ENCODE measurements around the gene PDGFC. TPM values are rescaled to one million over a fixed set of nuclear protein-coding genes. Genes with fewer than 3 reads are reported as not detected.

PDGFC gene
- polyA plus RNA-seq, 1 donor from 2014 or later = 3.8 TPM

DNA sequence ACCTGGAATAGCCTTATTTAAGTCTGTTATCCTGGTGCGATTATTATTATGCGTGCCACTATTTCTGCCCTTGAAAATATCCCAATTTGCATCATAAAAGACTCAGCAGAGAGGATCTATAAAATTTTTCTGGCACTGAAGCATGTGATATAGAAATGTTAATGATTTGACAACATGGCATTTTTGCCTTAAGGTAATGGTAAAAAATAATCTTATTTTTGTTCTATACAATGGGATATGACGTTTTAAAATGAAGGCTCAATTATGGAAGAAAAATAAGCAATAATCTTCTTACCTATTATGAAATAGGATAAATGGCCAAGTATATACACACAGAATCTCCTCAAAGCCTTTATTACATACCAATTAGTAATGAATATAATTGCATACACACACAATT lies 113.5 kb downstream of the PDGFC start:
- H3F3A ChIP-seq (ENCODE audit: insufficient read depth, low read length, poor library complexity, severe bottlenecking) = no peaks in the 10 kb centered on the region
- H4K20me1 ChIP-seq (ENCODE audit: insufficient read depth) = no peaks in the 10 kb centered on the region
- no peak for TF ChIP-seq EP300 (conservative IDR thresholded peaks at IDR 0.05; ENCODE audit: poor library complexity, severe bottlenecking)
- TF ChIP-seq EZH2 (IDR thresholded peaks at IDR 0.05; ENCODE audit: borderline replicate concordance, insufficient read depth, low read length, poor library complexity, severe bottlenecking) = no peak
- no peak for TF ChIP-seq SMC3 (conservative IDR thresholded peaks at IDR 0.05; ENCODE audit: poor library complexity)
- TF ChIP-seq TAF1 (IDR thresholded peaks at IDR 0.05; ENCODE audit: low read depth) = no peak
- TF ChIP-seq CTCF (IDR thresholded peaks at IDR 0.05; ENCODE audit: poor library complexity, severe bottlenecking) = no peak
- TF ChIP-seq, protein P1, sequence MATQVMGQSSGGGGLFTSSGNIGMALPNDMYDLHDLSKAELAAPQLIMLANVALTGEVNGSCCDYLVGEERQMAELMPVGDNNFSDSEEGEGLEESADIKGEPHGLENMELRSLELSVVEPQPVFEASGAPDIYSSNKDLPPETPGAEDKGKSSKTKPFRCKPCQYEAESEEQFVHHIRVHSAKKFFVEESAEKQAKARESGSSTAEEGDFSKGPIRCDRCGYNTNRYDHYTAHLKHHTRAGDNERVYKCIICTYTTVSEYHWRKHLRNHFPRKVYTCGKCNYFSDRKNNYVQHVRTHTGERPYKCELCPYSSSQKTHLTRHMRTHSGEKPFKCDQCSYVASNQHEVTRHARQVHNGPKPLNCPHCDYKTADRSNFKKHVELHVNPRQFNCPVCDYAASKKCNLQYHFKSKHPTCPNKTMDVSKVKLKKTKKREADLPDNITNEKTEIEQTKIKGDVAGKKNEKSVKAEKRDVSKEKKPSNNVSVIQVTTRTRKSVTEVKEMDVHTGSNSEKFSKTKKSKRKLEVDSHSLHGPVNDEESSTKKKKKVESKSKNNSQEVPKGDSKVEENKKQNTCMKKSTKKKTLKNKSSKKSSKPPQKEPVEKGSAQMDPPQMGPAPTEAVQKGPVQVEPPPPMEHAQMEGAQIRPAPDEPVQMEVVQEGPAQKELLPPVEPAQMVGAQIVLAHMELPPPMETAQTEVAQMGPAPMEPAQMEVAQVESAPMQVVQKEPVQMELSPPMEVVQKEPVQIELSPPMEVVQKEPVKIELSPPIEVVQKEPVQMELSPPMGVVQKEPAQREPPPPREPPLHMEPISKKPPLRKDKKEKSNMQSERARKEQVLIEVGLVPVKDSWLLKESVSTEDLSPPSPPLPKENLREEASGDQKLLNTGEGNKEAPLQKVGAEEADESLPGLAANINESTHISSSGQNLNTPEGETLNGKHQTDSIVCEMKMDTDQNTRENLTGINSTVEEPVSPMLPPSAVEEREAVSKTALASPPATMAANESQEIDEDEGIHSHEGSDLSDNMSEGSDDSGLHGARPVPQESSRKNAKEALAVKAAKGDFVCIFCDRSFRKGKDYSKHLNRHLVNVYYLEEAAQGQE (IDR thresholded peaks at IDR 0.05; ENCODE audit: borderline replicate concordance) = no peak
- no peak for TF ChIP-seq POLR2AphosphoS5 (IDR thresholded peaks at IDR 0.05)
- no peak for TF ChIP-seq RAD21 (conservative IDR thresholded peaks at IDR 0.05)
- TF ChIP-seq MXI1 (conservative IDR thresholded peaks at IDR 0.05; ENCODE audit: poor library complexity, severe bottlenecking) = no peak
- H3K9ac ChIP-seq (ENCODE audit: low read length) = no peak overlapping the region
- no peaks in the 10 kb centered on the region for H3K9me3 ChIP-seq (ENCODE audit: low read length)
- H2AFZ ChIP-seq (ENCODE audit: low read depth, low read length) = no peak overlapping the region
- no peak overlapping the region for H3K27ac ChIP-seq (ENCODE audit: low read length)
- H3K4me2 ChIP-seq (ENCODE audit: low read length) = no peak overlapping the region
- H3K79me2 ChIP-seq (replicated peaks; ENCODE audit: insufficient read depth, low read length) = no peaks in the 10 kb centered on the region
- no peaks in the 10 kb centered on the region for H3K27me3 ChIP-seq (ENCODE audit: insufficient read depth, low read depth, low read length)
- H3K4me3 ChIP-seq (ENCODE audit: low read length) = no peak overlapping the region
- H3K36me3 ChIP-seq (ENCODE audit: insufficient read depth, low read length) = no peaks in the 10 kb centered on the region
- H3K9me2 ChIP-seq (ENCODE audit: insufficient read depth, low read length) = no peaks in the 10 kb centered on the region

- H3K79me2 ChIP-seq (replicated peaks; ENCODE audit: insufficient read depth, low read length) = no peaks in the 10 kb centered on the region
- H3K9ac ChIP-seq (ENCODE audit: low read length) = no peak overlapping the region
- H3K9me2 ChIP-seq (ENCODE audit: insufficient read depth, low read length) = no peaks in the 10 kb centered on the region
- no peaks in the 10 kb centered on the region for H3F3A ChIP-seq (ENCODE audit: insufficient read depth, low read length, poor library complexity, severe bottlenecking)
- H3K4me2 ChIP-seq (ENCODE audit: low read length) = no peak overlapping the region
- H4K20me1 ChIP-seq (ENCODE audit: insufficient read depth) = no peaks in the 10 kb centered on the region
- H3K9me3 ChIP-seq (ENCODE audit: low read length) = no peaks in the 10 kb centered on the region
- H3K4me3 ChIP-seq (ENCODE audit: low read length) = no peak overlapping the region
- H2AFZ ChIP-seq (ENCODE audit: low read depth, low read length) = no peak overlapping the region
- no peak overlapping the region for H3K27ac ChIP-seq (ENCODE audit: low read length)
- no peaks in the 10 kb centered on the region for H3K27me3 ChIP-seq (ENCODE audit: insufficient read depth, low read depth, low read length)
- TF ChIP-seq CTCF (IDR thresholded peaks at IDR 0.05; ENCODE audit: poor library complexity, severe bottlenecking) (no peak), SMC3 (conservative IDR thresholded peaks at IDR 0.05; ENCODE audit: poor library complexity) (no peak), POLR2AphosphoS5 (IDR thresholded peaks at IDR 0.05) (no peak), TAF1 (IDR thresholded peaks at IDR 0.05; ENCODE audit: low read depth) (no peak), MXI1 (conservative IDR thresholded peaks at IDR 0.05; ENCODE audit: poor library complexity, severe bottlenecking) (no peak), EZH2 (IDR thresholded peaks at IDR 0.05; ENCODE audit: borderline replicate concordance, insufficient read depth, low read length, poor library complexity, severe bottlenecking) (no peak), RAD21 (conservative IDR thresholded peaks at IDR 0.05) (no peak), EP300 (conservative IDR thresholded peaks at IDR 0.05; ENCODE audit: poor library complexity, severe bottlenecking) (no peak)
- TF ChIP-seq, protein P1 (IDR thresholded peaks at IDR 0.05; ENCODE audit: borderline replicate concordance) = no peak
- H3K36me3 ChIP-seq (ENCODE audit: insufficient read depth, low read length) = no peaks in the 10 kb centered on the region
Measured at GRCh38 chr4:156838761-156839160, 132.8 kb downstream of the PDGFC start.
